Omental fat pad (tissue), 4 donors: ENCODE data around the gene MYO1E. TPM values are rescaled to one million over a fixed set of nuclear protein-coding genes. Genes with fewer than 3 reads are reported as not detected.
A peak's percentile ranks its signal among the peaks of the same experiment; 100 is the strongest.

Experiments
- ATAC-seq: fragments of 150-250 bp; one replicate; pipeline ENCODE4 v1.9.1; 2016; ENCODE audit warnings: mild to moderate bottlenecking, moderate library complexity; ENCODE audit not compliant: low FRiP score
- DNase-seq: peaks from one replicate; pipeline ENCODE4 v3.0.0-alpha.2; 2019; ENCODE audit warnings: low spot score
- total RNA-seq, 4 donors: library from RNA; depleted of rRNA; stranded (reverse); fragments of >200 nt; gene quantifications; one replicate each; pipeline ENCODE4 v1.1.0, GENCODE V29; 2016
- TF ChIP-seq, protein P1 (sequence below), 3 donors: fragments of 450-650 bp; IDR thresholded peaks; one replicate each; pipeline ENCODE4 v1.5.1; 2016 to 2017; ENCODE audit warnings: antibody characterized with exemption in 3 of 3, mild to moderate bottlenecking in 3 of 3, moderate library complexity in 2 of 3

Gene MYO1E
- total RNA-seq, 4 donors from 2014 or later, result 35.7 to 193 (median 68.0) TPM

DNA sequence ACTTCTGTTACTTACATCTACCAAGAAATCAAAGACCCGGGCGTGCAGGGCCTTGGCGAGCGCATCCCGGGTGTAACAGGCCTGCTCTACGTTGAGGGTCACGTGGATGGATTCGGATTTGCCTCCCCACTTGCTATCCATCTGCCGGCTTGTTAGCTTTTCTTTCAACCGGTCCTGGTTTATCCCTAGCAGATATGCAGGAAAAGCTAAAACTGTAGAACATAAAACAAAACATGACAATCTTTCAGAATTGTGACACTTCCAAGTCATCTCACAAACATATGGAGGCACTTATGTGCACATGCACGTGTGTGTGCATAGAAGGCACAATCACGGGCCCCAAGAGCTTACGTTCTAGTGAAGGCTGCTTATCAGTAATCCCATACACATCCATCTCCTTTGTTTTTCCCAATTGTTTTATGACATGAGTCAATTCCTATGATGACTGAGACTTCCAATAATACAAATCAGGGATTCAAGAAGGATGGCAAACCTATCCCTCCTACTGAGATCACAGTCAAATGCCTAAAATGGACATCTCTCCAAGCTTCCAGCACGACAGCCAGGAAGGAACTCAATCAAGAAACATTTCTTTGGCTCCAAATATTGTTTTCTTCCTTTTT is 154.7 kb downstream of the MYO1E start:
- DNase-seq (no peak), ATAC-seq (no peak)
- TF ChIP-seq, protein P1, sequence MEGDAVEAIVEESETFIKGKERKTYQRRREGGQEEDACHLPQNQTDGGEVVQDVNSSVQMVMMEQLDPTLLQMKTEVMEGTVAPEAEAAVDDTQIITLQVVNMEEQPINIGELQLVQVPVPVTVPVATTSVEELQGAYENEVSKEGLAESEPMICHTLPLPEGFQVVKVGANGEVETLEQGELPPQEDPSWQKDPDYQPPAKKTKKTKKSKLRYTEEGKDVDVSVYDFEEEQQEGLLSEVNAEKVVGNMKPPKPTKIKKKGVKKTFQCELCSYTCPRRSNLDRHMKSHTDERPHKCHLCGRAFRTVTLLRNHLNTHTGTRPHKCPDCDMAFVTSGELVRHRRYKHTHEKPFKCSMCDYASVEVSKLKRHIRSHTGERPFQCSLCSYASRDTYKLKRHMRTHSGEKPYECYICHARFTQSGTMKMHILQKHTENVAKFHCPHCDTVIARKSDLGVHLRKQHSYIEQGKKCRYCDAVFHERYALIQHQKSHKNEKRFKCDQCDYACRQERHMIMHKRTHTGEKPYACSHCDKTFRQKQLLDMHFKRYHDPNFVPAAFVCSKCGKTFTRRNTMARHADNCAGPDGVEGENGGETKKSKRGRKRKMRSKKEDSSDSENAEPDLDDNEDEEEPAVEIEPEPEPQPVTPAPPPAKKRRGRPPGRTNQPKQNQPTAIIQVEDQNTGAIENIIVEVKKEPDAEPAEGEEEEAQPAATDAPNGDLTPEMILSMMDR (IDR thresholded peaks at IDR 0.05), result no peak

DNA sequence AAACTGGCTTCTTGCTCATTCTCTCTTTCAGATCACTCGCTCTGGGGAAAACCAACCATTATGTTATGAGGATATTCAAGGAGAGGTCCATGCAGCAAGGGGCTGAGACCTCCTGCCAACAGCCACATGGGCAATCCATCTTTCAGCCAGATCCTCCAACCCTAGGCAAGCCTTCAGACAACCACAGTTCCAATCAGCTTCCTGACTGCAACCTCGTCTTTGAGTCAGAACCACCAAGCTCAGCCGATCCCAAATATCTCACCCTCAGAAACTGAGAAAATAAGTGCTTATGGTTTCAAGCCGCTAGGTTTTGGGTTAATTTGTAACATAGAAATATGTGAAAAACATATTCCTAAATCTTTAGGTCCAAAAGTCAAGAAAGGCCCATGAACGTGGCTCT is 155.8 kb downstream of the MYO1E start:
- DNase-seq (no peak), ATAC-seq (no peak)
- TF ChIP-seq, protein P1 (IDR thresholded peaks at IDR 0.05), result no peak

- TF ChIP-seq, protein P1 (IDR thresholded peaks at IDR 0.05), result no peak
- DNase-seq (no peak), ATAC-seq (no peak)
Measured at GRCh38 chr15:59210186-59210585, 162.5 kb downstream of the MYO1E start.

GRCh38 chr15:59208613-59209249 is 163.9 kb downstream of the MYO1E start:
- peak; percentile 39 for ATAC-seq

DNA sequence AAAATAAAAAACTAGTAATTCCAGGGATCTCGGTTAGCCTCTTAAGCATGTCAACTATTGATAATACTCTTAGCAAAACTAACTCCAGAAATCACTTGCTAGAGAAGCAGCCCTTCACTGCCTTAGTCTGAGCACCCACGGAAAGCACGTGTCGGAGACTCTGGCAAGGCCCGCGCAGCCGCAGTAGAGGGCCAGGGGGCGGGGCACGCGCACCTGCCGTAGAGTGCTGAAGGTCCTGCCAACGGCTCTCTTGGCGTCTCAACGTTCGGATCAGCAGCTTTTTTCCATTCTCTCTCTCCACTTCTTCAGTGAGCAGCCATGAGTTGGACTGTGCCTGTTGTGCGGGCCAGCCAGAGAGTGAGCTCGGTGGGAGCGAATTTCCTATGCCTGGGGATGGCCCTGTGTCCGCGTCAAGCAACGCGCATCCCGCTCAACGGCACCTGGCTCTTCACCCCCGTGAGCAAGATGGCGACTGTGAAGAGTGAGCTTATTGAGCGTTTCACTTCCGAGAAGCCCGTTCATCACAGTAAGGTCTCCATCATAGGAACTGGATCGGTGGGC is 166.0 kb downstream of the MYO1E start, which contains the start of gene LDHAL6B:
Gene LDHAL6B (plus strand): TSS at position 221 of the 561 bp plus-strand sequence. CDS start 98 bp downstream, at position 319.
- ATAC-seq (no peak), DNase-seq (no peak)
- TF ChIP-seq, protein P1 (IDR thresholded peaks at IDR 0.05), result no peak

More at GRCh38 chr15:59208613-59209249, 163.9 kb downstream of the MYO1E start:
- no peak for DNase-seq
- TF ChIP-seq, protein P1 (IDR thresholded peaks at IDR 0.05), result no peak

DNA sequence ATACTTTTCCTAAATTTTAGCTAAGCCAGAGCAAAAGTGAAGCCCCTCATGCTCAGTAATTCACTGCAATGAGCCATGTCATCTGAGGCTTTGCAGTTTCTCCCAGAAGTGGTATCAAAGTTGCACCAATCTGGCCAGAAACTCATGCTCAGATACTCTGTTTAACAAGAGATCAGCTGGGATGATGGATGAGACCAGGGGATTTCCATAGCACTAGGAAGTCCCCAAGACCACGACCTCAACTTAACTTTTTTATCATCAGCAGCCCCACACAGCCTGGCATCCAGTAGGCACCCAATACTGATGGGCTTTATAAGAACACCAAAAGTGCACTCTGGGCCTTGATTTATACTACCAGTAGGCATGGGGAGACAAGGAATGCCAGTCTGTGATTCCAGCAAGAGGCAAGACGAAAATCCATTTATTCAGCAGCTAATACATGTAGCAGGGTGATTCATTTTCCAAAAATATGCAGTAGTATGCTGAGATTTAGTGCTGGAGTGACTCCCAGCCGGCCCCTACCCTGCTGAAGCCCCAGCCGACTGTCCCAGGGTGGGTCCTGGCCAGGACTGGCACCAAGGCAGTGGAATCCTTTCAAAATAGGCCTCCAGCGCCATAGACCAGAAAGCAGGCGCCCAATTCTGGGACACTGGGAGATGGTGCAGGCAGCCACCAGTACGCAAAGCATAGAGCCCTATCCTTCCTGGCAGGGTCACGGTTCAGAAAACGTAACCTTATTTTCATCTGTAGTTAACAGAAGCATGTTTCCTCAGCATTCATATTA is 166.6 kb downstream of the MYO1E start:
- DNase-seq, result no peak
- ATAC-seq, result no peak
- TF ChIP-seq, protein P1 (IDR thresholded peaks at IDR 0.05), result no peak
